Suprapubic skin (tissue), 4 donors: ENCODE data around the gene GIMAP8. TPM values are rescaled to one million over a fixed set of nuclear protein-coding genes. Genes with fewer than 3 reads are reported as not detected.

Experiments used
- DNase-seq, 2 donors: peaks; one replicate each; pipeline ENCODE4 v3.0.0-alpha.2; 2019; ENCODE audit warnings: low spot score in 2 of 2
- H3K27ac ChIP-seq: fragments of 200-600 bp; sonication (generic); one replicate; pipeline ENCODE4 v1.5.1; 2019
- H3K27me3 ChIP-seq: fragments of 200-600 bp; sonication (generic); one replicate; pipeline ENCODE4 v1.5.1; 2019
- H3K36me3 ChIP-seq: fragments of 200-600 bp; sonication (generic); one replicate; pipeline ENCODE4 v1.5.1; 2019
- H3K4me1 ChIP-seq: fragments of 200-600 bp; sonication (generic); one replicate; pipeline ENCODE4 v1.5.1; 2019
- H3K4me3 ChIP-seq: fragments of 200-600 bp; sonication (generic); one replicate; pipeline ENCODE4 v1.5.1; 2019; ENCODE audit warnings: mild to moderate bottlenecking
- H3K9me3 ChIP-seq: fragments of 200-600 bp; sonication (generic); one replicate; pipeline ENCODE4 v1.5.1; 2019
- EP300 ChIP-seq: sonication (generic); formaldehyde crosslinking; IDR thresholded peaks from one replicate; pipeline ENCODE4 v1.6.1; 2017; ENCODE audit warnings: antibody characterized with exemption
- POLR2A ChIP-seq, 2 donors: fragments of 450-650 bp; IDR thresholded peaks; one replicate each; pipeline ENCODE4 v1.6.1; 2017; ENCODE audit warnings: antibody characterized with exemption in 2 of 2, mild to moderate bottlenecking in 2 of 2, moderate library complexity in 2 of 2
- POLR2AphosphoS5 ChIP-seq, 3 donors: sonication (generic); formaldehyde crosslinking; IDR thresholded peaks; one replicate each; pipeline ENCODE4 v1.6.1; 2017; ENCODE audit warnings: antibody characterized with exemption in 3 of 3
- WGBS: methylation state at CpG from one replicate; pipeline ENCODE4 v1.1.5; 2018; 5-methylcytosine and 5-hydroxymethylcytosine counted together
- total RNA-seq, 4 donors: library from RNA; depleted of rRNA; stranded (reverse); fragments of >200 nt; gene quantifications; one replicate each; pipeline ENCODE4 v1.1.0, GENCODE V29; 2016
- TF ChIP-seq, protein P1 (sequence below), 2 donors: fragments of 200-600 bp in 1 of 2; fragments of 450-650 bp in 1 of 2; sonication (generic) in 1 of 2; IDR thresholded peaks; one replicate each; pipeline ENCODE4 v1.5.1; 2016 to 2019; ENCODE audit warnings: antibody characterized with exemption in 2 of 2, mild to moderate bottlenecking in 1 of 2, moderate library complexity in 1 of 2

GIMAP8 gene
- total RNA-seq, 4 donors from 2014 or later, result 1.5 to 5.6 (median 3.2) TPM

DNA sequence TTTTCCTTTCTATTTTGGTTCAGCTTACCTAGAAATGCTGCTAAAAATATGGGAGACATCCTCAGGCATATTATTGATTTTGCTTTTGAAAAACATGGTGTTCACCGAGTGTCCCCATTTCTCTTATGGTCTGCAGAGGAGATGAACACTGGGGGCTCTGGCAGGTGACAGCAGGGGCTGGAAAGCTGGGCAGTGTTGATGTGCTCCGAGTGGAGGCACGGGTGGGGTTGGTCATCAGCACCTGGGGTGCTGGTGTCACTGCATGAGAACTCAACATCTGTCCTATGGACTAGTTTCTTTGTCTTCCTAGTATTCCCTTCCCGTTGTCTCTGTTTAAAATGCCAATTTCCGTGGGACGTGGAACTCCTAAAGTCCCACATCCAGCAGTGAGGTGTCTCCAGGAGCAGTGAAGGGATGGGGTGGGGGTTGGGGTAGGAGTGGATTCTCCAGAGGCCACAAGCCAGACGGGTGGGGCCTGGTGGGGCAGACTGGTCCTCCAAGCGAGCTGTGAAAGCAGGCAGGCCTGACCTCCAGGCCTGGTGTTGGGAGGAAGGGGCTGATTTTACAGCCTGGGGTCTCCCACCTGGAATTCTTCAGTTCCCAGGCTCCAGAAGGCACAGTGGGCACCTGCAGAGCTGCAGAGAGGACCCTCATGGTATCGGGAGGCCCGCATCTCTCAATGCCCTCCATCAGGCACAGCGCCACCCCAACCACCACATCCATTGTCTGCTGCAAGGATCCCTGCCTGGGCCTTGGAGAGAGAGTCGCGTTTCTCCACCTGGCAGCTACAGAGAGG lies 46.9 kb upstream of the GIMAP8 start:
- Histone ChIP-seq H3K36me3 (peaks cover 10% of the 10 kb centered on the region), H3K9me3 (no peaks in the 10 kb centered on the region), H3K27me3 (no peaks in the 10 kb centered on the region), H3K4me3 (no peak overlapping the region), H3K27ac (peak overlapping the region; percentile 90), H3K4me1 (peaks cover 39% of the 10 kb centered on the region)
- peak; percentile 51 to 58 for DNase-seq
- 84% methylated on average over 11 of the region's 13 CpGs for WGBS
- TF ChIP-seq POLR2AphosphoS5 (IDR thresholded peaks at IDR 0.05), result no peak
- no peak for TF ChIP-seq POLR2A (IDR thresholded peaks at IDR 0.05)
- TF ChIP-seq EP300, result no peak
- TF ChIP-seq, protein P1, sequence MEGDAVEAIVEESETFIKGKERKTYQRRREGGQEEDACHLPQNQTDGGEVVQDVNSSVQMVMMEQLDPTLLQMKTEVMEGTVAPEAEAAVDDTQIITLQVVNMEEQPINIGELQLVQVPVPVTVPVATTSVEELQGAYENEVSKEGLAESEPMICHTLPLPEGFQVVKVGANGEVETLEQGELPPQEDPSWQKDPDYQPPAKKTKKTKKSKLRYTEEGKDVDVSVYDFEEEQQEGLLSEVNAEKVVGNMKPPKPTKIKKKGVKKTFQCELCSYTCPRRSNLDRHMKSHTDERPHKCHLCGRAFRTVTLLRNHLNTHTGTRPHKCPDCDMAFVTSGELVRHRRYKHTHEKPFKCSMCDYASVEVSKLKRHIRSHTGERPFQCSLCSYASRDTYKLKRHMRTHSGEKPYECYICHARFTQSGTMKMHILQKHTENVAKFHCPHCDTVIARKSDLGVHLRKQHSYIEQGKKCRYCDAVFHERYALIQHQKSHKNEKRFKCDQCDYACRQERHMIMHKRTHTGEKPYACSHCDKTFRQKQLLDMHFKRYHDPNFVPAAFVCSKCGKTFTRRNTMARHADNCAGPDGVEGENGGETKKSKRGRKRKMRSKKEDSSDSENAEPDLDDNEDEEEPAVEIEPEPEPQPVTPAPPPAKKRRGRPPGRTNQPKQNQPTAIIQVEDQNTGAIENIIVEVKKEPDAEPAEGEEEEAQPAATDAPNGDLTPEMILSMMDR (IDR thresholded peaks at IDR 0.05), result no peak

DNA sequence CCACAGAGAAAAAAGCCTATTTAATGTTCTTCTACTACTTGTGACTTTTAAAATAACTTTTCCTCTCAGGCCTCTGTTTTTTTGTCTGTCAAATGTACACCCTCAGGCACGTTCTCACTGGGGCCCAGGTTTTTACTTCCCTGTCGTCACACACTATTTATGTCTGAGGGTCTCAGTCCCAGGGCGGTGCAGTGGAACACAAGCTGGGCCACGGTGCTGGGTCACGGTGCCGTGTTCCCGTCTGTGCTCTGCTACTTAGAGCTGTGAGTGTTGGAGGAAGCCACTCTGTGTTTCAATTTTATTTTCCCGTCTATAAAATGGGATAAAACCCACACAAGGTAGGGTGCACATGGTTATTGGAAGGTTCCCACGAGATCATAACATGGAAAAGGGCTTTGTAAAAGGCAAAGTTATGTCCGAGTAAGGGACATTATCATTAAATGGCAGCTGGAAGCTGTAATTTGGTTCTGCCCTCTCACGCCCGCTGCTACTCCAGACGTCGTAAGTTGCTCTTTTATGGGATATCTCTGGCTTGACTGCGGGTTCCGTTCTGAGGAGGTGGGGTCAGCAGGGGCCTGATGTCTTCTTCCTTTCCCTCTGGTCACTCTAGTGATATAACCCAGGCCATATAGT lies 46.1 kb upstream of the GIMAP8 start:
- DNase-seq, result peak; percentile 55 to 62
- Histone ChIP-seq H3K4me1 (peaks cover 38% of the 10 kb centered on the region), H3K36me3 (peaks cover 10% of the 10 kb centered on the region), H3K27ac (peak overlapping the region; percentile 90), H3K27me3 (no peaks in the 10 kb centered on the region), H3K4me3 (peak overlapping the region; percentile 84), H3K9me3 (no peaks in the 10 kb centered on the region)
- 48% methylated on average over 16 of the region's 16 CpGs for WGBS
- TF ChIP-seq EP300 (no peak), POLR2A (IDR thresholded peaks at IDR 0.05) (no peak)

DNA sequence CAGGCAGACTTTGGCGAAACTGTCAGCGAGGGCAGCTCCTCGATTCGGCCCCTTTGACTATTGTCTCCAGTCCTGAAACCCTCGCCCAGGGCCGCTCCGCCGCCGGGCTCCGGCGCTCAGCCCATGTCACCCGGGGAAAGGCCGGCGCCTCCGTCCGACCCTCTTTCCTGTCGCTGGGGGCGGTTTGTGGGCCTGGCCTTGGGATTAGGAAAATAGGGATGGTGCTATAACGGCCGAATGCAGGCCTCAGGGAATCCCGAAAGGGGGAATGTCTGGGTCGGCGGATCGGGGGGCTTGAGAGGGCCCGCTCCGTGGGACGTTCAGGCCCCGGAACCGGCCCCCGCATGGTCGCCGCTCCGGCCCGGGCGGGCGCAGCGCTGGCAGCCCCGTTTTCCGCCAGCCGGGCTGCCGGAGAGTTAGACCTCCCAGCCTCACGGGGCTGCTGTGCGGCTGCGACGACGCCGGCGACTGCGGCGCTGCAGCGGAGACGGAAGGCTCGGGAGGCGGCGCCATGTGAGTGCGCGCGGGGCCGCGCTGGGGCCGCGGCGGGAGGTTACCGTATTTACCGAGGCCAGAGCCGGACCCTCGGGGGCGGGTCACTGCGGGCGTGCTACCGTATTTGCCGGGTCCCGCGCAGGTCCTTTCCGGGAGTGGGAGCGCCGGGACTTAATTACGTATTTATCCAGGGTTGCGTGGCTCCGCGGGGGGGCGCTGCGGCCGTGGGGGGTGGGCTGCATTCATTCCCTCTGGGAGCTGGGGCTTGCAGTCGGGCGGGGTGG lies 45.4 kb upstream of the GIMAP8 start:
- Histone ChIP-seq H3K9me3 (no peaks in the 10 kb centered on the region), H3K4me1 (peaks cover 38% of the 10 kb centered on the region), H3K27ac (peak overlapping the region; percentile 90), H3K4me3 (peak overlapping the region; percentile 84), H3K36me3 (peaks cover 12% of the 10 kb centered on the region), H3K27me3 (no peaks in the 10 kb centered on the region)
- TF ChIP-seq POLR2AphosphoS5 (IDR thresholded peaks at IDR 0.05) (peak in 1 of 3 donors; percentile 33), EP300 (no peak), POLR2A (IDR thresholded peaks at IDR 0.05) (peak in 1 of 2 donors; percentile 38)
- TF ChIP-seq, protein P1 (IDR thresholded peaks at IDR 0.05), result peak in 1 of 2 donors; percentile 27
- peak; percentile 92 to 94 for DNase-seq
- 0% methylated on average over 9 of the region's 86 CpGs for WGBS

DNA sequence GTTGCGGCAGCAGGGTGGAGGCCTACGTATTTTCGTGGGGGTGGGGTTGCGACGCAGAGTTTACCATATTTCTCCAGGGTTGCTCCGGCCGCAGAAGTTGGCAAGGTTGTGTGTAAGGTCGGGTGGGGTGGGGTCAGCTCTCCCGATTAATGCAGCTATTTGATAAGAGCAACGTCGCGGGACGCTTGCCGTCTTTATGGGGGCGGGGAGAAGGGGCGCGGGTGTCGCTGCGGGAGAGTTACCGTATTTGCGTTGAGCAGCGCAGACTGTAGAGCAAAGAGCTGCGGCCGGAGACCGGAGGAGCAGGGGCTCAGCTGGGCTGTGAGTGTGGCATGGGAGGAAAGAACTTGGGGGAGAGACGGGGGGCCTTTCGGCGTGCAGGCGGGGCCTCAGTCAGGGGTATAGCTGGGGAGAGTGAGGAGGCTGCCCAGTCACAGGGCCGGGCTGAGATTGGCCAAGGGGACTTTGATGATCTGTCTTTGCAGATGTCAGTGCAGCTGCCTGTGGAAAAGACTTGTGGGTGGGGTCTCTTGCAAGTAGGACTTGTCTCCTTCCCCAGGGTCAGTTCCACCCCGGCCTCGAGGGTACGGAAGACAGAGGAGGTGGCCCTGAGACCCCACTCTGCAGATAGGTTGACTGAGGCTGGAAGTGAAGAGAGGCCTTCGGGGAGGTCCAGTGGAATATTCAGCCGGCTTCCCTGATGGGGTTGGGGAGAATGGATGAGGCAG lies 44.7 kb upstream of the GIMAP8 start:
- H3K9me3 ChIP-seq, result no peaks in the 10 kb centered on the region
- TF ChIP-seq POLR2AphosphoS5 (IDR thresholded peaks at IDR 0.05), result no peak
- no peak for TF ChIP-seq EP300
- TF ChIP-seq, protein P1 (IDR thresholded peaks at IDR 0.05), result no peak
- no peak for TF ChIP-seq POLR2A (IDR thresholded peaks at IDR 0.05)
- WGBS, result 9% methylated on average over 31 of the region's 35 CpGs
- H3K4me3 ChIP-seq, result peak overlapping the region; percentile 84
- H3K4me1 ChIP-seq, result peaks cover 31% of the 10 kb centered on the region
- H3K36me3 ChIP-seq, result peaks cover 20% of the 10 kb centered on the region
- H3K27me3 ChIP-seq, result no peaks in the 10 kb centered on the region
- H3K27ac ChIP-seq, result peak overlapping the region; percentile 90
- peak in 1 of 2 donors; percentile 77 for DNase-seq

DNA sequence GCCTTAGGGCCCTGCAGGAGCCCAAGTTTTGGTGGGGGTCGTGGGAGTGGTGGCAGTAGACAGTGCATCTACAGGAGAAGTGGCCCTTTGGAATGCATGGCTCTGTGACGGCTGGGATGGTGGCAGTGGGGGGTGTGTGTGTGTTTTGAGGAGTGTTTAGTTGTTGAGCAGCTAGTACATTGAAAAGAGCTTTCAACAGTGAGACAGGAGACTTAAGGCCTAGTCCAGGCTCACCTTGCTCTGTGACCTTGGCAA lies 44.2 kb upstream of the GIMAP8 start:
- Histone ChIP-seq H3K36me3 (peaks cover 23% of the 10 kb centered on the region), H3K27ac (peak overlapping the region; percentile 90), H3K4me1 (peaks cover 35% of the 10 kb centered on the region), H3K4me3 (peak overlapping the region; percentile 84), H3K9me3 (no peaks in the 10 kb centered on the region), H3K27me3 (no peaks in the 10 kb centered on the region)
- TF ChIP-seq POLR2AphosphoS5 (IDR thresholded peaks at IDR 0.05) (no peak), EP300 (no peak), POLR2A (IDR thresholded peaks at IDR 0.05) (no peak)
- TF ChIP-seq, protein P1 (IDR thresholded peaks at IDR 0.05), result no peak
- 19% methylated on average over 2 of the region's 2 CpGs for WGBS
- peak in 1 of 2 donors; percentile 57 for DNase-seq
